Loucy (cell line): ENCODE results near the gene ABCB11.

Source experiments
- CTCF ChIP-seq: fragments of 200-600 bp; sonication (generic); conservative IDR thresholded peaks from 2 replicates; pipeline ENCODE4 v1.5.1; 2014; ENCODE audit warnings: mild to moderate bottlenecking, antibody characterized with exemption, low read length
- EZH2phosphoT487 ChIP-seq: fragments of 200-600 bp; IDR thresholded peaks from 2 replicates; pipeline ENCODE4 v1.6.1; 2018; ENCODE audit warnings: antibody characterized with exemption, mild to moderate bottlenecking, moderate library complexity, borderline replicate concordance

GRCh38 chr2:169035887-169036286 lies 4.8 kb upstream of the ABCB11 start:
- TF ChIP-seq CTCF (no peak), EZH2phosphoT487 (no peak)
